Measurements from ENCODE around the gene PPP3R2. TPM values are rescaled to one million over a fixed set of nuclear protein-coding genes. Genes with fewer than 3 reads are reported as not detected.

PPP3R2 gene
- total RNA-seq, 2 experiments from 2014 or later, result not detected

Other genes with a start within 250 kb of the PPP3R2 start
- not detected for gene BAAT, start 210.0 kb downstream of the PPP3R2 start, total RNA-seq
- gene MRPL50, start 196.4 kb downstream of the PPP3R2 start, total RNA-seq, result 10 to 100 TPM; 11.8 to 12.2 TPM
- gene ZNF189, start 196.1 kb downstream of the PPP3R2 start, total RNA-seq, result 10 to 100 TPM; 14.6 to 16.0 TPM
- not detected for gene ALDOB, start 159.2 kb downstream of the PPP3R2 start, total RNA-seq
- 10 to 100 TPM; 43.7 to 49.0 TPM for gene RNF20, start 61.1 kb downstream of the PPP3R2 start, total RNA-seq
- not detected for gene GRIN3A, start 143.7 kb upstream of the PPP3R2 start, total RNA-seq